ENCODE results near the gene PRR18. TPM values are rescaled to one million over a fixed set of nuclear protein-coding genes. Genes with fewer than 3 reads are reported as not detected.

The PRR18 gene
- total RNA-seq, 2 donors from 2014 or later: not detected

DNA sequence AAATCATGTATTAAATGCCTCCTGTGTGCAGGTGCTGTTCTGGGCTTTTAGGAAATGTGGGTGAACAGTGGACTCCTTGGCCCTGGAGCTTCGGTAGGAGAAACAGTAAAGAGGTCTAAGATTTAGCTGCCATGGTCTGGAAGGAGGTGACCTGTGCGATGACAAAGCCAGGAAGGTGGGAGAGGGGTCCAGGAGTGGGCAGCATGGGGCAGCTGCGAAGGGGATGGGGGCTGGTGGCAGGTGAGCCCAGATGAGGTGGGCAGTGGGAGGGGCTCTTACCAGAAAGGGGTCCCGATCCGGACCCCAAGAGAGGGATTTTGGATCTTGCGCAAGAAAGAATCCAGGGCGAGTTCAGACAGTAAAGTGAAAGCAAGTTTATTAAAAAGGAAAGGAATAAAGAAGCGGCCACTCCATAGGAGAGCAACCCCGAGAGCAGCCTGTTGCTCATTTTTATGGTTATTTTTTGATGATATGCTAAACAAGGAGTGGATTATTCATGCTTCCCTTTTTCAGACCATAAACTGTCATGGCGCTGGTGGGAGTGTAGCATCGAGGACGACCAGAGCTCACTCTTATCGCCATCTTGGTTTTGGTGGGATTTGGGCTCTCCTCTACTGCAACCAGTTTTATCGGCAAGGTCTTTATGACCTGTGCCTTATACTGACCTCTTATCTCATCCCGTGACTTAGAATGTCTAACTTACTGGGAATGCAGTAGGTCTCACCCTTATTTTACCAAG lies 38.7 kb downstream of the PRR18 start:
- Mint-ChIP-seq H3K27me3 (peaks cover 9 to 17% of the 10 kb centered on the region in 2 donors), H3K4me1 (ENCODE audit: low read depth in 2 of 2) (no peaks in the 10 kb centered on the region)
- ATAC-seq: no peak

DNA sequence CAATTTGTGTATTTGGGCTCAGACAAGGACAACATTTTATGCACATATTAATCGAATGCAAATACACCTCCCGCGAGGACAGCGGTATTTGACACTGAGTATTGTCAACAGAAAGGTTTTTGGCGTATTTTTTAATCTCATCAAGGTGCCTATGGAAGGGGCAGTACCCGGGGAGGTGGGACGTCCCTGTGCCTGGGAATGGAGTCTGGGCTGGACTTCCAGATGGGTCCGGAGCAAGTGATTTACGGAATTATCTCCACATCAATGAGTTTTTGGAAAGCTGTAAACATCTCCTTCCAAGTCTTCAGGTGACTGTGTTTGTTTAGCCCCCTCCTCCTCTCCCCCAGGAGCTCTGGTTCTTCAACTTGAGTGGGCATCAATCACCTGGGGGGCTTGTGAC lies 39.8 kb downstream of the PRR18 start:
- no peaks in the 10 kb centered on the region for H3K9me3 Mint-ChIP-seq
- H3K4me1 Mint-ChIP-seq (ENCODE audit: low read depth in 2 of 2): no peaks in the 10 kb centered on the region
- DNase-seq (ENCODE audit: low spot score): no peak
- H3K27me3 Mint-ChIP-seq: peaks cover 0 to 12% of the 10 kb centered on the region in 2 donors
- H3K4me3 Mint-ChIP-seq: no peak overlapping the region
- no peaks in the 10 kb centered on the region for H3K36me3 Mint-ChIP-seq
- H3K27ac Mint-ChIP-seq: no peak overlapping the region
- ATAC-seq: no peak

More for the DNA sequence above, 38.7 kb downstream of the PRR18 start:
- Mint-ChIP-seq H3K27ac (no peak overlapping the region), H3K36me3 (no peaks in the 10 kb centered on the region), H3K9me3 (no peaks in the 10 kb centered on the region), H3K4me3 (no peak overlapping the region)
- no peak for DNase-seq (ENCODE audit: low spot score)

DNA sequence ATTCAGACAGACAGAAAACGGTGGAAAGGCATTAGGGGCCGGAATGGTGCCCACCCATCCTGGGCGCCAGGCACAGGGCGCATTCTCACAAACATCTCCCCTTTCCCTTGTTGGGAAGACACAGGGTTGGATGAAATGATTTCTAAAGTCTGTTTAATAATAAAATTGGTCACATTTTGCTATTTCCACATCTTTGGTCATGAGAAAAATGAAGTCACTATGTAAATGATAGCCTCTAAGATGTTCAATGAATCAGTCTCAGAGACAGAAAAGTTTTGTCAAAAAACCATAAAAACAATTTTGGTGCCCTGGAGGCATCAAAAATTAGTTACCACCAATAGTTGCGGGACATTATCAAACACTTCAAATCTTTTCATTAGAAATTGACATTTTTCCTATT lies 40.7 kb downstream of the PRR18 start:
- Mint-ChIP-seq H3K36me3 (no peaks in the 10 kb centered on the region), H3K9me3 (no peaks in the 10 kb centered on the region), H3K4me1 (ENCODE audit: low read depth in 2 of 2) (no peaks in the 10 kb centered on the region), H3K4me3 (no peak overlapping the region), H3K27me3 (peaks cover 0 to 12% of the 10 kb centered on the region in 2 donors), H3K27ac (no peak overlapping the region)
- no peak for ATAC-seq
- no peak for DNase-seq (ENCODE audit: low spot score)

DNA sequence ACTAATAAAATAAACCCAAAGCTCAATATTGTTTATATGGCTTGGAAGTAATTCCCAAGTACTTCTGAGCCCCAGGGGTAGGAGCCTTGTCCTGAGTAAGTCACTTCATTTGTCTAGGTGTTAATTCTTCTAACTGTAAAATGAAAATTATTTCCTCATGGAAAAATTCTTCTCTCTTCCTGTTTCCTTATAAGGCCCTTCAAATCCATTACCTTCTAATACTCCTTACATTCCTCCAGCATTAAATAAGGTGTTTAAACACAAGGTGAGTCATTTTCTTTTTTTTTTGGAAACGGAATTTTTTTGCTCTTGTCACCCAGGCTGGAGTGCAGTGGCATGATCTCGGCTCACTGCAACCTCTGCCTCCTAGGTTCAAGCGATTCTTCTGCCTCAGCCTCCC lies 41.9 kb downstream of the PRR18 start:
- no peaks in the 10 kb centered on the region for H3K9me3 Mint-ChIP-seq

DNA sequence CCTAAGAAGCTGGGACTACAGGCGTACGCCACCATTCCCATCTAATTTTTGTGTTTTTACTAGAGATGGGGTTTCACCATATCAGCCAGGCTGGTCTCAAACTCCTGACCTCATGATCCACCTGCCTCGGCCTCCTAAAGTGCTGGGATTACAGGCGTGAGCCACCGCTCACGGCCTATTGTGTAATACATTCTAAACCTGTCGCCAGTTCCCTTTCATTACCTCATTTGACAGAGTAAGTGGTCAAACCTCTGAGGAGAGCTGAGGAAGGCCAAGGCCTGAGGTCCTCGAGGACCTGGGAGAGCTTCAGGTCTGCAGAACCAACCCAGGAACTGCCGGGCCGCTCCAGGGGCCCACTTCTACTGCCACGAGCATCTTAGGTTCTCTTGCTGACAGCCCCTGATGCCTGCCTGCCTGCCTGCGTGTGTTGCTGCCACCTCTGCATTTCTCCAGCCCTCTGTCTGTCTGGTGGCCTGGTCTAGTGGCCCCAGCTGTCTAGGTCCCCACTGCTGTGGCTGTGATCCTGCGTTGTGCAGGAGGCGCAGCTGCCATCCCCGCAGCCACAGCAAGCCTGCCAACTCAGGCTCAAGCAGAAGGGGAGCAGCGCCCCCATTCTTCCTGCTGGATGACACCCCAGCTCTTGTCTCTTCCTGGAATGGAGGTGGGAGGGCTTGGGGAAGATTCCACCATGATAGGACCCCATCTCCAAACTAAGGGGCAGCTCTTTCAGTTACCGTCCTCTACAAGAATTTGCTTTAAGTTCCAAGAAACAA lies 45.3 kb downstream of the PRR18 start:
- no peaks in the 10 kb centered on the region for H3K9me3 Mint-ChIP-seq
- no peak overlapping the region for H3K4me3 Mint-ChIP-seq
- no peaks in the 10 kb centered on the region for H3K36me3 Mint-ChIP-seq
- H3K27ac Mint-ChIP-seq: no peak overlapping the region
- H3K27me3 Mint-ChIP-seq: peaks cover 0 to 3% of the 10 kb centered on the region in 2 donors
- DNase-seq (ENCODE audit: low spot score) (no peak), ATAC-seq (no peak)
- H3K4me1 Mint-ChIP-seq (ENCODE audit: low read depth in 2 of 2): peaks cover 19 to 20% of the 10 kb centered on the region in 2 donors

More for the DNA sequence above, 41.9 kb downstream of the PRR18 start:
- ATAC-seq (no peak), DNase-seq (ENCODE audit: low spot score) (no peak)
- no peaks in the 10 kb centered on the region for H3K36me3 Mint-ChIP-seq
- H3K27ac Mint-ChIP-seq: no peak overlapping the region
- no peak overlapping the region for H3K4me3 Mint-ChIP-seq
- no peaks in the 10 kb centered on the region for H3K4me1 Mint-ChIP-seq (ENCODE audit: low read depth in 2 of 2)
- H3K27me3 Mint-ChIP-seq: peaks cover 0 to 12% of the 10 kb centered on the region in 2 donors

DNA sequence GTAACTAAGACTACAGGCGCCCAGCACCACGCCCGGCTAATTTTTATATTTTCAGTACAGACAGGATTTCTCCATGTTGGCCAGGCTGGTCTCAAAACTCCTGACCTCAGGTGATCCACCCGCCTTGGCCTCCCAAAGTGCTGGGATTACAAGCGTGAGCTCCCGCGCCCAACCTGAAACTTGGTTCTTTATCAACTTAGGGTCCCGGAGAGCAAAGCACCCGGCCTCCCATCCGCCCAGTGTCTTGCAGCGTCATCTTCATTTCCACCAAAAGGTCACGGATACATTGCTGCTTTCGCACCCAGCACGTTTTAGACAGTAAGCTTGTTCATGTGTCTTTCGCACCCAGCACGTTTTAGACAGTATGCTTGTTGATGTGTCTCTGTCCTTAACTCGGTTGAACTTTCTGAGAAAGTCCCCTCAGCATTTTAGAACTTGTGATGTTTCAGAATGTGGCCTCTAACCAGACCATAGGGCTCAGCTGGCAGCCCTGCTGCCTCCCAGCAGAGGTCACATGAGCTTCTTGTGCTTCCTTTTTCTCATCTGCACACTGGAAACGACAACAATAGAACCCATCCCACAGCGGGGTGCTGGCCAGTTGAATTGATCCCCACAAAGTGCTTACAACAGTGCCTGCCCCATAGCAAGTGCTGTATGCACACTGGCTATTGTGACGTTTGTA lies 48.8 kb downstream of the PRR18 start:
- H3K27ac Mint-ChIP-seq: peak overlapping the region; percentile 68 to 90
- no peaks in the 10 kb centered on the region for H3K9me3 Mint-ChIP-seq
- peak overlapping the region; percentile 62 for H3K4me3 Mint-ChIP-seq
- DNase-seq (ENCODE audit: low spot score) (no peak), ATAC-seq (peak; percentile 45 to 58)
- H3K27me3 Mint-ChIP-seq: peaks cover 13 to 17% of the 10 kb centered on the region in 2 donors
- H3K4me1 Mint-ChIP-seq (ENCODE audit: low read depth in 2 of 2): peaks cover 23 to 26% of the 10 kb centered on the region in 2 donors
- no peaks in the 10 kb centered on the region for H3K36me3 Mint-ChIP-seq

DNA sequence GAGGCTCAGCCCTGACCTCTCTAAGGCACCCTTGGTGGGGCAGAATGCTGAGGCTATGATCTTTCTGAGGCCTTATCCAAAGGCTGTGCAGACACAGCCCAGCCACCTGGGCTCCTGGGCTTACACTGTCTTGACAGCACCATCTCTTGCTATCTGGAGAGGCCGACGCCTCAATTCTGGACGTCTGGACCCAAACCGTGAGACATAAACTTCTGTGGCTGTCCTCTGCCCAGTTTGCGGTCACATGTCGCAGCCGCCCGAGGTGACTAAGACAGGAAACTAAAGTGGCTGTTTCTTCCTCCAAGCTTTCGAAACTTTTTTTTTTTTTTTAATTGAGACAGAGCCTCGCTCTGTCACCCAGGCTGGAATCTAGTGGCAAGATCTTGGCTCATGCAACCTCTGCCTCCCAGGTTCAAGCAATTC lies 49.3 kb downstream of the PRR18 start:
- H3K27me3 Mint-ChIP-seq: peaks cover 16 to 22% of the 10 kb centered on the region in 2 donors
- DNase-seq (ENCODE audit: low spot score) (peak; percentile 78), ATAC-seq (peak; percentile 89 to 92)
- H3K9me3 Mint-ChIP-seq: no peaks in the 10 kb centered on the region
- peaks cover 25 to 26% of the 10 kb centered on the region in 2 donors for H3K4me1 Mint-ChIP-seq (ENCODE audit: low read depth in 2 of 2)
- H3K27ac Mint-ChIP-seq: peak overlapping the region; percentile 68 to 90
- H3K36me3 Mint-ChIP-seq: no peaks in the 10 kb centered on the region
- peak overlapping the region; percentile 62 for H3K4me3 Mint-ChIP-seq

DNA sequence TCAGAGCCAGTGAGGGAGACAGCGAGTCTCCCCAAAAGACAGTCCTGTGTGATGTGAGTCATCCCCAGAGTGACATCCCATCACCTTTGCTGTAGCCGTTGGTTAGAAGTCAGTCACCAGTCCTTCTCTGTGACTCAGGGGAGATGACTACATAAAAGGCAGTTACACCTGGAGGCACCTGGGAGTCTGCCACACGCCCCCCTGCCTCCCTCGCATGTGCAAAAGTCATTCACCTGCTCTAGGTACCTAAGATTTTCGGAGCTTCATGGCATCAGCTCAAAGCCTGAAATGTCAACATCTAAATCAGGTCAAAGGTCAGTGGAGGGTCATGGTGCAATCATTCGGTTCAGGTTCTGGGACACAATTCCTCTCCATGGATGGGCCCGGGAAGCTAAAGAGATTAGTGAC lies 50.3 kb downstream of the PRR18 start:
- no peaks in the 10 kb centered on the region for H3K9me3 Mint-ChIP-seq
- peak in 1 of 2 donors; percentile 56 for ATAC-seq
- H3K4me1 Mint-ChIP-seq (ENCODE audit: low read depth in 2 of 2): peaks cover 29 to 31% of the 10 kb centered on the region in 2 donors
- peak overlapping the region; percentile 62 for H3K4me3 Mint-ChIP-seq
- H3K27ac Mint-ChIP-seq: peak overlapping the region; percentile 68 to 90
- DNase-seq (ENCODE audit: low spot score): no peak
- H3K36me3 Mint-ChIP-seq: no peaks in the 10 kb centered on the region
- H3K27me3 Mint-ChIP-seq: peaks cover 20 to 22% of the 10 kb centered on the region in 2 donors

Other genes with a start within 250 kb of the PRR18 start
- gene TBXT, start 140.5 kb downstream of the PRR18 start, total RNA-seq: not detected
- gene SFT2D1, start 34.2 kb upstream of the PRR18 start, total RNA-seq: 10 to 100 TPM; 40.7 to 67.5 TPM
- gene MPC1, start 74.5 kb upstream of the PRR18 start, total RNA-seq: 10 to 100 TPM; 11.5 to 30.4 TPM

Data from natural killer cell treated with Interleukin-12 subunit alpha and Interleukin-12 subunit beta and Interleukin-15 and Interleukin-18, amount 100 ng/mL, for 72 hours (primary cell).